Stimulated activated CD4-positive, alpha-beta T cell treated with anti-CD3 and anti-CD28 coated beads, Interleukin-1b, Interleukin-23, amount 100 ng/mL, for 1 hour (primary cell): ENCODE measurements around the gene FBXL19.

Experiments used
- DNase-seq, 2 donors: peaks; one replicate each; pipeline ENCODE4 v3.0.0-alpha.2; 2020; ENCODE audit warnings: low read depth in 2 of 2

The FBXL19 gene

GRCh38 chr16:30964574-30965226 lies 41.3 kb downstream of the FBXL19 start:
- DNase-seq = no peak

- no peak for DNase-seq
Observed at GRCh38 chr16:30965436-30965835, 42.1 kb downstream of the FBXL19 start.

- no peak for DNase-seq
Observed at GRCh38 chr16:30966033-30966619, 42.8 kb downstream of the FBXL19 start.

DNA sequence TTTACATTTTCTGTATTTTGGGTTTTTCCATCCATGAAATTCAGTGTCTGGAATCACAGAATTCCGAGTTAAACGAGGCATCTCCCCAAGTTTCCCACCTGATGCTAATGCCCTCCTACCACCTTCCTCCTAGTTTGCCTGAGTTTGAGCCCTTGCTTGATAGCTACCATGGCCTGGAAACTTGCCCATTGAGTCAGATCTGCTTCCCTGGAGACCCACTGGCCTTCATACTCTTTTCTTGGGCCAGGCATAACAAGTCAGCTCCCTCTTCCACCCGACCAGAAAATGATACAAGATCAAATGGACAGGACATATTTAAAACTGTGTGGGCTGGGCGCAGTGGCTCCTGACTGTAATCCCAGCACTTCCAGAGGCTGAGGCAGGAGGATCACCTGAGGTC lies 44.4 kb downstream of the FBXL19 start:
- no peak for DNase-seq

DNA sequence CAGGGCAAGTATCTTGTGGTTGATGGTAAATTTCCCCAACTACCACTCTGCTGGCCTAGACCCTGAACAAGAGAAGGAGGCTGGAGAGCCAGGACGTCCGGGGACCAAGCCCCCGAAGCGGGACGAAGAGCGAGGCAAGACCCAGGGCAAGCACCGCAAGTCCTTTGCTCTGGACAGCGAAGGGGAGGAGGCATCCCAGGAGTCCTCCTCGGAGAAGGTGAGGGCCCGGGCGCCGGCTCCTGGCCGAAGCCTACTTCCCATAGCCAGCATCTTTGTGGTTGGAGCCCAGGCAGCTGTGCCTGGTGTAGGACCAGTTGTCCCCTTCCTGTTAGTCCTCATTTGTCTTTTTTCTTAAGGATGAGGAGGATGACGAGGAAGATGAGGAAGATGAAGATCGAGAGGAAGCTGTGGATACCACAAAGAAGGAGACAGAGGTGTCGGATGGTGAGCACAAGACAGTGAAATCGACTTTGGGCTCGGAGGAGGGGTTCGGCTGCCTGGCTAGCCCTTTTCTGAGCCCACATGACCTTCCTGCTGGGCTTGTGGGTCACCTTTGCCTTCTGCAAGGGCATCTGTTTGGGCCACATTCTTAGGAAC lies 46.0 kb downstream of the FBXL19 start:
- DNase-seq = no peak

DNA sequence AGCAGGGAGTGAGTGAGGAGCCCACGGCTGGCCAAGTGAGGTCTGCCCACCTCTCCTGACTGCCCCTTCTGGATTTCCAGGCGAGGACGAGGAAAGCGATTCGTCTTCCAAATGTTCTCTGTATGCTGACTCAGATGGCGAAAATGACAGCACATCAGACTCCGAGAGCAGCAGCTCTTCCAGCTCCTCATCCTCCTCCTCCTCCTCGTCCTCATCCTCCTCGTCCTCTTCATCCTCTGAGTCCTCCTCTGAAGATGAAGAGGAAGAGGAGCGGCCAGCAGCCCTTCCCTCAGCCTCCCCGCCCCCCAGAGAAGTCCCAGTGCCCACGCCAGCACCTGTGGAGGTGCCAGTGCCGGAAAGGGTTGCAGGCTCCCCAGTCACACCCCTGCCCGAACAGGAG lies 47.9 kb downstream of the FBXL19 start:
- no peak for DNase-seq

- no peak for DNase-seq
Observed at GRCh38 chr16:30972872-30973271, 49.5 kb downstream of the FBXL19 start.

- no peak for DNase-seq
Observed at GRCh38 chr16:30974348-30974747, 51.0 kb downstream of the FBXL19 start.

- DNase-seq = no peak
Observed at GRCh38 chr16:30976486-30976885, 53.1 kb downstream of the FBXL19 start.

DNA sequence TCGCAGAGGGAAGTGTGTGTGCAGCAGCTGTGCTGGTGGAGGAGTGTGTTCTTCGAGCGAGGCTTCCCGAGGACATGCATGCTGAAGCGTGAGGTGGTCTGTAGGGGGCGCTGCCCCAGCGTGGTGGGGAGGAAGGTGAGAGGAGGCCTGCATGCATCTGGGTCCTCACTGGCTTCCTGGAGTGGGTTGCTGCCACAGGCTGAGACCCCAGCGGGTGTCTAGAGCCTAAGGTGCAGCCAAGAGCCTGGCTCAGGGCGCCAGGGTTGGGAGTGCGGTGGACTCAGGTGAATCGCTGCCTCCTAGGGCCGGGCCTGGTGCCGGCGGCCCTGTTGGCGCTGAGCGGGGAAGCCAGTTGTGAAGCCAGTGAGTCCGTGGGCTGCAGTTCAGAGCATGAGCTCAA lies 54.1 kb downstream of the FBXL19 start:
- no peak for DNase-seq

DNA sequence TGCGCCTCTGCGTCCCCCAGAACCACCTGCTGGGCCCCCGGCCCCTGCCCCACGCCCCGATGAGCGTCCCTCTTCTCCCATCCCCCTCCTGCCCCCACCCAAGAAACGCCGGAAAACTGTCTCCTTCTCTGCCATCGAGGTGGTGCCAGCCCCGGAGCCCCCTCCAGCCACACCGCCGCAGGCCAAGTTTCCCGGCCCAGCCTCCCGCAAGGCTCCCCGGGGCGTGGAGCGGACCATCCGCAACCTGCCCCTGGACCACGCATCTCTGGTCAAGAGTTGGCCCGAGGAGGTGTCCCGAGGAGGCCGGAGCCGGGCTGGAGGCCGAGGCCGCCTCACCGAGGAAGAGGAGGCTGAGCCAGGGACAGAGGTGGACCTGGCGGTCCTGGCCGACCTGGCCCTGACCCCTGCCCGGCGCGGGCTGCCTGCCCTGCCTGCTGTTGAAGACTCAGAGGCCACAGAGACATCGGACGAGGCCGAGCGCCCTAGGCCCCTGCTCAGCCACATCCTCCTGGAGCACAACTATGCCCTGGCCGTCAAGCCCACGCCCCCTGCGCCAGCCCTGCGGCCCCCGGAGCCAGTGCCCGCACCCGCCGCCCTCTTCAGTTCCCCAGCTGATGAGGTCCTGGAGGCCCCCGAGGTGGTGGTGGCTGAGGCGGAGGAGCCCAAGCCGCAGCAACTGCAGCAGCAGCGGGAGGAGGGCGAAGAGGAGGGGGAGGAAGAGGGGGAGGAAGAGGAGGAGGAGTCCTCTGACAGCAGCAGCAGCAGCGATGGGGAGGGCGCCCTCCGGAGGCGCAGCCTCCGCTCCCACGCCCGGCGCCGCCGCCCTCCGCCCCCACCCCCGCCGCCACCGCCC lies 56.0 kb downstream of the FBXL19 start:
- DNase-seq = no peak

DNA sequence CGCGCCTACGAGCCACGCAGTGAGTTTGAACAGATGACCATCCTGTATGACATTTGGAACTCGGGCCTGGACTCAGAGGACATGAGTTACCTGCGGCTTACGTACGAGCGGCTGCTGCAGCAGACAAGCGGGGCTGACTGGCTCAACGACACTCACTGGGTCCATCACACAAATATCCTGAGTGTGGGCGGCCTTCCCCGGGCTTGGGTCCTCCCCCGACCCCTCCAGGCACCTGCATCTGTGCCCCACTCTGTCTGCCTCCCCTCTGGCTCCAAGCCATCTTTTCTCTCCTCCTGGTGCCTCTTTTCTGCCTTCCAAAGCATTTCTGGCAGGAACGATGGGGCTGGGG lies 56.6 kb downstream of the FBXL19 start:
- no peak for DNase-seq

GRCh38 chr16:30980434-30980833 lies 57.1 kb downstream of the FBXL19 start:
- no peak for DNase-seq

DNA sequence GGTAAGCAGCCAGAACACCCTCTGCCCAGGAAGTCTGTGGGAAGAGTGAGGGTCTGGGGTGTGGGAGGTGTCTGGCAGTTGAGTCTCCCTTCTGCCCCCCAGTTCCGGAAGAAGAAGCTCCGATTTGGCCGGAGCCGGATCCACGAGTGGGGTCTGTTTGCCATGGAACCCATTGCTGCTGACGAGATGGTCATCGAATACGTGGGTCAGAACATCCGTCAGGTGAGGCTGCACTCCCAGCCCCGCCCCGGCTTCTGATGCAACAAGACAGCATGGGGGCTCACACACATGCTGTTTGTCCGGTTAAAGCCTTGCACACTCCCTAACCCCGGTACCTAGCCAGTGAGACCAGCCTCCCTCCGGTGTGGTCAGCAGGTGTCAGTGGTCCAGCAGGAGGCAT lies 57.6 kb downstream of the FBXL19 start:
- no peak for DNase-seq

DNA sequence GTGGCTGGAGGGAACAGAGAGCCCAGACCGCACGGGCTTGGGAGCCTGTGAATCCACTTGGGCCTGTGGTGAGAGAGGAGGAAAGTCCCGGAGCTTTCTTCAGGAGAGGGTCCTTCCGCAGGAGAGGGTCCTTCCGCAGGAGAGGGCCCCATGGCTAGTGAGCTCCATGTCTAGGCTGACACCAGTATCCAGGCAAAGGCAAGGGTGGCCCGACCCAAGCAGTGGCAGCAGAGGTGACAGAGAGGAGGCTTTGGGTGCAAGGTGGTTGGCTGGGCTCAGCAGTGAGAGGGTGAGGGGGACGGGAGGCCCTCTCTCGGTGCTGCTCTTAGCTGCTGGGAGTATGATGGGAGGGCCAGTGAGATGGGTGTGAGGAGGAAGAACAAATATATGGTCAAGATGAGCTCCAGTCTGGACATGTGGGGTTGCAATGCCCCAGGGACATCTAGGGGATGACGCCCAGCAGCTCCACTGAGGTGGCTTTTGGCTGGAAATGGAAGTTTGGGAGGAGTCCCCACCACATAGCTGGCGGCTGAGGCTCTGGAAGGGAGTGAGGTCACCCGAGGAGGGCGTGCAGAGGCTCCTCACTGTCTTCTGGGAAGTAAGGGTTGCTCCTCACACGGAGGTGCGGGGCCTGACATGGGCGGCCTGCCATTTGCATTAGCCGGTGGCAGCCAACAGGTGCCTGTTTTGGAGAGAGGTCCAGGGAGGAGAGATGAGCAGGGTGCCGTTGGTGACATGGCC lies 59.3 kb downstream of the FBXL19 start:
- DNase-seq = no peak

DNA sequence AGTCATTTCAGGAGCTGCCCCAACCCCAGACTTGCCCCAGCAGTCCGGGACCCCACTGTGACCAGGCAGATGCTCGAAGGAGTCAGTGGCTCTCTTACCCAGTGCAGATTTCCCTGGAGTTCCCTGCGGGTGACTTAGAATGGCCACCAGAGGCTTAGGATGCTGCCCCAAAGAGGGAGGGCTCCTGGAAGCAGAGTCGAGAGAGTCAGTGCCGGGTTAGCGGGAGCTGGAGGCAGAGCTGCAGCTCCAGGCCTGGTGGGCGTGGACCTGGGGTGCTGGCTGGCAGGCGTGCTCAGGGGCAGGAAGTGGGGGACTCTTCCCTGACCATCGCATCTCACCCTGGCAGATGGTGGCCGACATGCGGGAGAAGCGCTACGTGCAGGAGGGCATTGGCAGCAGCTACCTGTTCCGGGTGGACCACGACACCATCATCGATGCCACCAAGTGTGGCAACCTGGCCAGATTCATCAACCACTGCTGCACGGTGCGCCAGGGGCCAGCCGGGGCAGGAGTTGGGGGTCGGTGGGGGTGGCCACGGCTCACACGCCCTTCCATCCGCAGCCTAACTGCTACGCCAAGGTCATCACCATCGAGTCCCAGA lies 60.0 kb downstream of the FBXL19 start:
- no peak for DNase-seq

GRCh38 chr16:30983898-30984610 lies 60.7 kb downstream of the FBXL19 start:
- DNase-seq = no peak

DNA sequence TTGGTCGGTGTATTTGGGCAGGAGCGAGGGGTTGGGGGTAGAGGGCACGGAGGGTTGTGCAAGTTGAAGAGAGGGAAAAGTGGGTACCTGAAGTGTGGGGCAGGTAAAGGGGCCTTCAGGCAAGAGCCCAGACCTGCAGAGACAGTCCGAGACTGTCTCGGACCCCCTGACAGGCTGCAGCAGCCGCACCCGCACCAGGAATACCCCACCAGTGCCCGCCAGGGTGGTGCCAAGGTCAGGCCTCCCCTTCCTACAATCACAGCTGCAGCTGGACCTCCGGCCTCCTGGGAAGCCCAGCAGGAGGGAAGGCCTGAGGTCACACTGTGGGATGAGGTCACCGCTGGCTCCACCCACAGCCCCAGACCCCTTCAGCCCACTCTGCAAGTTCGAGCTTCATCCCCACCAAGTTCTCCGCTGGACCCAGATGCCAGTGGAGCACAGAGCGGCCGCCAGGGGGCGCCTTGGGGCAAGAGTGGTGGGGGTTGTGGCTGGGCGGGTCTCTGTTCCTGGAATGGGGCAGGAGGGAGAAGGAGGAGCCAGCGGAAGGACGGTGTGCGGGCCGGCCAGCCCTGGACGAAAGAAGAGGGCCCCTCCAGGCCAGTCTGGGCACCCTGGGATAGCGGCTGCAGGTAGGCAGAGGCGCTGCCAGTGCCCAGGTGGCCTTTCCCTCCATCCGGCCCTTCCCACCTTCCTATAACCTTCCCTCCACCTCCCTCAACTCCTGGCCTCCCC lies 61.5 kb downstream of the FBXL19 start, which contains the start of gene HSD3B7:
Gene HSD3B7 (plus strand): TSS at position 539 of the 732 bp plus-strand sequence. CDS start 452 bp downstream, outside the sequence.
- DNase-seq = peak; percentile 60 to 76

DNA sequence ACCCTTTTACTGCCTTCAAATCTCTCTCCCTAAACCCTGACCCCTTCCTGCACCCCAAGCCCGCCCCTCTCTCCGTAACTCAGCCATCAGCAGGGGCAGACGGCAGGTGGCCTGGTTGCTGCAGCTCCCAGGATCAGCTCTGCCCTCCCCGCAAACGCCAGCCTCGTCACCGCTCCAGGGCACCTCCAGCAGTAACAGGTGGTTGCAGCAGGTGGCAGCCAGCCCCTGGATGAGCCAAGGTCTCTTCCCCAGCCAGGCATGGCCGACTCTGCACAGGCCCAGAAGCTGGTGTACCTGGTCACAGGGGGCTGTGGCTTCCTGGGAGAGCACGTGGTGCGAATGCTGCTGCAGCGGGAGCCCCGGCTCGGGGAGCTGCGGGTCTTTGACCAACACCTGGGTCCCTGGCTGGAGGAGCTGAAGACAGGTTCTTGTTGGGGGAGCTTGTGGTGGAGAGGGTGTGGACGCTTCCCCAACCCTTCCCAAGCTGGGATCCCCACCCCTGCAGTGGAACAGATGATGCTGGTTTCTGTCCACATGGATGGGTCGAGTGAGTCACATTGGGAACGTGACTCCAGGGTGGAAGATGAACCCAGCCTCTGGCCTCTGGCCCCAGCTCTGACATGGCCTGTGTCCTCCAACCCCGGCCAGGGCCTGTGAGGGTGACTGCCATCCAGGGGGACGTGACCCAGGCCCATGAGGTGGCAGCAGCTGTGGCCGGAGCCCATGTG lies 62.2 kb downstream of the FBXL19 start:
- DNase-seq = no peak
